ENCODE results near the gene RPS21. TPM values are rescaled to one million over a fixed set of nuclear protein-coding genes. Genes with fewer than 3 reads are reported as not detected.
A peak's percentile ranks its signal among the peaks of the same experiment; 100 is the strongest.

The RPS21 gene
- total and polyA plus RNA-seq, 9 of the 15 experiments (the other 6 are each of a cell fraction or from before 2014, with no cell fraction given): 1,380 to 5,647 (median 3,091) TPM

GRCh38 chr20:62359043-62359490, 27.8 kb upstream of the RPS21 start (continued):
- TF ChIP-seq TAF1 (IDR thresholded peaks at IDR 0.05; ENCODE audit: control insufficient read depth, extremely low read depth, insufficient read depth, low read length, severe bottlenecking) (peak; percentile 30), ETV5 (CRISPR knock-in tag; IDR thresholded peaks at IDR 0.05; ENCODE audit: low read depth) (peak; percentile 30; the same call in 1 of the 2 replicates), MAX (CRISPR knock-in tag; IDR thresholded peaks at IDR 0.05) (no peak; the same call in none of the 2 replicates), RREB1 (CRISPR knock-in tag; IDR thresholded peaks at IDR 0.05) (no peak), ZNF592 (IDR thresholded peaks at IDR 0.05) (peak; percentile 91), ZFX (CRISPR knock-in tag; IDR thresholded peaks at IDR 0.05) (peak; percentile 10; the same call in 1 of the 2 replicates), ELF2 (CRISPR knock-in tag; IDR thresholded peaks at IDR 0.05) (no peak), CTCF (IDR thresholded peaks at IDR 0.05 in 2 of 3, conservative IDR thresholded peaks at IDR 0.05 in 1 of 3; ENCODE audit: insufficient read depth in 2 of 3, low read depth in 1 of 3, low read length in 3 of 3) (0 out of 6 replicates have a peak, but pooled peaks have one; percentile 2 to 20 (median 9)), SRSF7 (optimal IDR thresholded peaks at IDR 0.05; ENCODE audit: low read depth, low read length) (no peak), RCOR1 (IDR thresholded peaks at IDR 0.05; ENCODE audit: borderline replicate concordance in 1 of 2, low read depth in 2 of 2, low read length in 2 of 2) (peak in 1 of 2 experiments; percentile 21; a peak in 1 of 4 replicates), PURB (CRISPR knock-in tag; IDR thresholded peaks at IDR 0.05; ENCODE audit: low read depth) (no peak)
